ENCODE results near the gene APIP. TPM values are rescaled to one million over a fixed set of nuclear protein-coding genes. Genes with fewer than 3 reads are reported as not detected.

The APIP gene, protein sequence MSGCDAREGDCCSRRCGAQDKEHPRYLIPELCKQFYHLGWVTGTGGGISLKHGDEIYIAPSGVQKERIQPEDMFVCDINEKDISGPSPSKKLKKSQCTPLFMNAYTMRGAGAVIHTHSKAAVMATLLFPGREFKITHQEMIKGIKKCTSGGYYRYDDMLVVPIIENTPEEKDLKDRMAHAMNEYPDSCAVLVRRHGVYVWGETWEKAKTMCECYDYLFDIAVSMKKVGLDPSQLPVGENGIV
- total RNA-seq (26.5 TPM), polyA plus RNA-seq (ENCODE audit: insufficient read depth, low read depth, low replicate concordance) (53.6 TPM)
- long read RNA-seq, donor 1, transcript APIP-201 (7 exons, 1,366 nt) = major isoform, 14 of 20 reads
- long read RNA-seq, donor 1, partial matches to known transcripts = 6 of 20 reads
- long read RNA-seq, donor 1, other reads (novel, unspliced or antisense) = 0 of 20 reads
- long read RNA-seq, donor 2, transcript APIP-201 (7 exons, 1,366 nt) = major isoform, 23 of 23 reads
- long read RNA-seq, donor 2, partial matches to known transcripts = 0 of 23 reads
- long read RNA-seq, donor 2, other reads (novel, unspliced or antisense) = 0 of 23 reads
- long read RNA-seq, donor 3, transcript APIP-201 (7 exons, 1,366 nt) = major isoform, 16 of 22 reads
- long read RNA-seq, donor 3, partial matches to known transcripts = 6 of 22 reads
- long read RNA-seq, donor 3, other reads (novel, unspliced or antisense) = 0 of 22 reads
- long read RNA-seq, donor 4, transcript APIP-201 (7 exons, 1,366 nt) = major isoform, 14 of 14 reads
- long read RNA-seq, donor 4, partial matches to known transcripts = 0 of 14 reads
- long read RNA-seq, donor 4, other reads (novel, unspliced or antisense) = 0 of 14 reads
- long read RNA-seq, donor 5, partial matches to known transcripts = 0 of 3 reads
- long read RNA-seq, donor 5, other reads (novel, unspliced or antisense) = 0 of 3 reads
- long read RNA-seq, donor 6, transcript APIP-201 (7 exons, 1,366 nt) = major isoform, 31 of 52 reads
- long read RNA-seq, donor 6, partial matches to known transcripts = 21 of 52 reads
- long read RNA-seq, donor 6, other reads (novel, unspliced or antisense) = 0 of 52 reads
- long read RNA-seq, donor 7, transcript APIP-201 (7 exons, 1,366 nt) = major isoform, 11 of 12 reads
- long read RNA-seq, donor 7, partial matches to known transcripts = 1 of 12 reads
- long read RNA-seq, donor 7, other reads (novel, unspliced or antisense) = 0 of 12 reads
- long read RNA-seq, donor 8, transcript APIP-201 (7 exons, 1,366 nt) = major isoform, 19 of 19 reads
- long read RNA-seq, donor 8, partial matches to known transcripts = 0 of 19 reads
- long read RNA-seq, donor 8, other reads (novel, unspliced or antisense) = 0 of 19 reads
- long read RNA-seq, donor 9, transcript APIP-201 (7 exons, 1,366 nt) = major isoform, 7 of 7 reads
- long read RNA-seq, donor 9, partial matches to known transcripts = 0 of 7 reads
- long read RNA-seq, donor 9, other reads (novel, unspliced or antisense) = 0 of 7 reads
- long read RNA-seq, donor 10, transcript APIP-201 (7 exons, 1,366 nt) = major isoform, 18 of 32 reads
- long read RNA-seq, donor 10, partial matches to known transcripts = 8 of 32 reads
- long read RNA-seq, donor 10, other reads (novel, unspliced or antisense) = 6 of 32 reads

DNA sequence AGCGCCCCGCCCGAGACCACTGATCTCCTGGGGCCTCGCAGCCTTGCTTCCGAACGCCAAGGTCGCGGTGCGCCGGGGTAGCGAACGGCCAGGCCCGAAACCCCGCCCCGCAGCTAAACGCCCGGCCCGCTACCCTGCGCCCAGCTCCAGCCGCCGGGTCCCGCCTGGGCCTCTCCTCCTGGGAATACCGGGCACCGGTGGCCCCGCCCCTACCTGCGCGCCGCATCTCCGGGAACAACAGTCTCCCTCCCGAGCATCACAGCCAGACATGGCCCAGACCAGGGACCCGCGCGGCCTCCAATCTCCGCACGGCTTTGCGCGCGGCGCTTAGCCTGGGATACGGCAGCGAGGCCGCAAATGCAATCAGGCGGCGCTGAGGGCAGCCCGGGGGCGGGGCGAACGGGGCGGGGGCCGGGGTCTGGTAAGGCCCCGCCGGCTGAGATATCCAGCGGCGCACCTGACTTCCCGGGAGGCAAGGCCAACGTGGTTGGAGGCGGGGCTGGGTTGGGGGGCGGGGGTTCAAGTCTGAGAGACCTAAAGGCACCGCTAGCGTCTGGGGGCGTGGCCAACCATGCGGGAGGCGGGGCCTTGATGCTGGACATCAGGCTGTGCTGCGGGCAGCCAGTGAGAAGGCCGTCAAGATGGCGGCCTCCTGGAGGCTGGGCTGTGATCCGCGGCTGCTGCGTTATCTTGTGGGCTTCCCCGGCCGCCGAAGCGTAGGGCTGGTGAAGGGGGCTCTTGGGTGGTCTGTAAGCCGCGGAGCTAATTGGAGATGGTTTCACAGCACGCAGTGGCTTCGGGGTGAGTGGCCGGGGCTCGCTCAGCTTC is at the start of gene APIP, which contains the start of gene PDHX:
Gene APIP, minus strand, starts transcription at position 365 of the 828 bp plus-strand sequence. Its CDS starts 95 bp downstream, at position 270.
Gene PDHX, plus strand, starts transcription at position 604 of the 828 bp plus-strand sequence. Its CDS starts 38 bp downstream, at position 642.
- Histone ChIP-seq H3K9me3 (ENCODE audit: control insufficient read depth in 2 of 3, insufficient read depth in 1 of 3, low read length in 3 of 3) (no peaks in the 10 kb centered on the region), H3K9ac (ENCODE audit: low read length in 3 of 3) (peak within 1 kb of the TSS; percentile 83 to 98 (median 93)), H3K27me3 (ENCODE audit: control insufficient read depth, insufficient read depth, low read length) (no peaks in the 10 kb centered on the region), H3K4me3 (ENCODE audit: low read length in 3 of 3) (peak within 1 kb of the TSS; percentile 82 to 92 (median 88)), H3K27ac (ENCODE audit: low read depth in 2 of 2, low read length in 2 of 2) (peak within 1 kb of the TSS; percentile 96 to 98), H3K4me1 (ENCODE audit: control insufficient read depth in 2 of 3, insufficient read depth in 2 of 3, low read depth in 1 of 3, low read length in 3 of 3) (peaks cover 0 to 6% (median 0%) of the 10 kb centered on the region in 3 donors), H3K36me3 (ENCODE audit: control insufficient read depth in 2 of 3, insufficient read depth in 3 of 3, low read length in 3 of 3) (no peaks in the 10 kb centered on the region)
- TF ChIP-seq, protein P1, sequence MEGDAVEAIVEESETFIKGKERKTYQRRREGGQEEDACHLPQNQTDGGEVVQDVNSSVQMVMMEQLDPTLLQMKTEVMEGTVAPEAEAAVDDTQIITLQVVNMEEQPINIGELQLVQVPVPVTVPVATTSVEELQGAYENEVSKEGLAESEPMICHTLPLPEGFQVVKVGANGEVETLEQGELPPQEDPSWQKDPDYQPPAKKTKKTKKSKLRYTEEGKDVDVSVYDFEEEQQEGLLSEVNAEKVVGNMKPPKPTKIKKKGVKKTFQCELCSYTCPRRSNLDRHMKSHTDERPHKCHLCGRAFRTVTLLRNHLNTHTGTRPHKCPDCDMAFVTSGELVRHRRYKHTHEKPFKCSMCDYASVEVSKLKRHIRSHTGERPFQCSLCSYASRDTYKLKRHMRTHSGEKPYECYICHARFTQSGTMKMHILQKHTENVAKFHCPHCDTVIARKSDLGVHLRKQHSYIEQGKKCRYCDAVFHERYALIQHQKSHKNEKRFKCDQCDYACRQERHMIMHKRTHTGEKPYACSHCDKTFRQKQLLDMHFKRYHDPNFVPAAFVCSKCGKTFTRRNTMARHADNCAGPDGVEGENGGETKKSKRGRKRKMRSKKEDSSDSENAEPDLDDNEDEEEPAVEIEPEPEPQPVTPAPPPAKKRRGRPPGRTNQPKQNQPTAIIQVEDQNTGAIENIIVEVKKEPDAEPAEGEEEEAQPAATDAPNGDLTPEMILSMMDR (IDR thresholded peaks at IDR 0.05; ENCODE audit: borderline replicate concordance, extremely low read depth, insufficient read depth) = peak; percentile 8
- intact Hi-C loops (cut with DNase I) = no loop called here
- FAIRE-seq = no peak
- DNase-seq = peak; percentile 99 to 100 (median 99)

DNA sequence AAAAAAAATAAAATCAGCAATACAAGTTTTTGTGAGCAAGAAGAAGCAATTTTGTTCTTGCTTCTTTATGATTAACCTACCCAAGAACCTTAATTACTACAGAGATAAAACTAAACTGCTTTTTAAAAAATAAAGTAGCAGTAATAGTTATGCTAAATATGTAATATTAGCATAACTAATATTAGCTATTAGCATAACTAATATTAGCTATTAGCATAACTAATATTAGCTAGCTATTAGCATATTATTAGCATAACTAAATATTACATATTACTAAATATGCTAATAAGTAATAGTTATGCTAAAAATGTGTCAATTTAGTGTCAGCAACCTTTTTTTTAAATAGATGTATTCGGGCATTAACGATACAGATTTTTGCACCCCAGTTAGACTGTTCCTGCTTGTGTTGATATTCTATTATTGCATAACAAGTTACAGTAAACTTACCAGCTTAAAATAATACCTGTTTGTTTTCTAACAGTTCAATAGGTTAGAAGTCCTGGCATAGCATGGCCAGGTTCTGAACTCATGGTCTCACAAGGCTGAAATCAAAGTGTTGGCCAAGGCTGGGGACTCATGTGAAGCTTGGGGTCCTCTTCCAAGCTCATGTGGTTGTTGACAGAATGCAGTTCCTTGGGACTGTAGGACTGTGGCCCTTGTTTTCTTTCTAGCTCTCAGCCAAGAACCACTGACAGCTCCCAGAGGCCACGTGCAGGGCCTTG is 48.6 kb upstream of the APIP start:
- TF ChIP-seq, protein P1 (IDR thresholded peaks at IDR 0.05; ENCODE audit: borderline replicate concordance, extremely low read depth, insufficient read depth) = no peak
- DNase-seq = no peak
- no peak overlapping the region for H3K27ac ChIP-seq (ENCODE audit: low read depth in 2 of 2, low read length in 2 of 2)
- H3K27me3 ChIP-seq (ENCODE audit: control insufficient read depth, insufficient read depth, low read length) = no peaks in the 10 kb centered on the region
- no peak overlapping the region for H3K9ac ChIP-seq (ENCODE audit: low read length in 3 of 3)
- no peaks in the 10 kb centered on the region for H3K9me3 ChIP-seq (ENCODE audit: control insufficient read depth in 2 of 3, insufficient read depth in 1 of 3, low read length in 3 of 3)
- H3K36me3 ChIP-seq (ENCODE audit: control insufficient read depth in 2 of 3, insufficient read depth in 3 of 3, low read length in 3 of 3) = peaks cover 0 to 9% (median 4%) of the 10 kb centered on the region in 3 donors
- H3K4me1 ChIP-seq (ENCODE audit: control insufficient read depth in 2 of 3, insufficient read depth in 2 of 3, low read depth in 1 of 3, low read length in 3 of 3) = no peaks in the 10 kb centered on the region
- H3K4me3 ChIP-seq (ENCODE audit: low read length in 3 of 3) = no peak overlapping the region
- intact Hi-C loops (cut with DNase I) = no loop called here
- peak; percentile 27 for FAIRE-seq
